ENCODE measurements around the gene PANX3. TPM values are rescaled to one million over a fixed set of nuclear protein-coding genes. Genes with fewer than 3 reads are reported as not detected.

PANX3 gene
- total RNA-seq, 1 experiment from 2014 or later, result not detected

- Mint-ChIP-seq H3K36me3 (ENCODE audit: insufficient read depth in 1 of 3, low read depth in 3 of 3) (no peaks in the 10 kb centered on the region), H3K27ac (no peak overlapping the region), H3K4me3 (no peak overlapping the region), H3K4me1 (peaks cover 9 to 10% of the 10 kb centered on the region in 2 experiments), H3K9me3 (no peaks in the 10 kb centered on the region; a peak in 1 of 5 replicates), H3K27me3 (ENCODE audit: low read depth) (peaks cover 7% of the 10 kb centered on the region)
- Histone ChIP-seq H3T11ph (ENCODE audit: low read length) (no peak overlapping the region), H3K23ac (ENCODE audit: insufficient read length, low read depth, low read length) (no peak overlapping the region), H4K8ac (replicated peaks; ENCODE audit: insufficient read length, low read depth, low read length) (no peak overlapping the region), H2BK120ac (ENCODE audit: low read depth, low read length, poor library complexity, severe bottlenecking) (no peak overlapping the region), H3K4me2 (ENCODE audit: insufficient read depth, insufficient read length, low read length) (no peak overlapping the region), H2BK12ac (ENCODE audit: insufficient read length, low read depth, low read length) (no peak overlapping the region), H4K20me1 (ENCODE audit: control insufficient read depth, insufficient read depth, insufficient read length) (no peaks in the 10 kb centered on the region), H3K9ac (ENCODE audit: extremely low read depth, insufficient read length, low read length) (no peak overlapping the region), H2BK20ac (ENCODE audit: low read depth, low read length, poor library complexity, severe bottlenecking) (no peak overlapping the region), H4K91ac (ENCODE audit: insufficient read length, low read depth, low read length) (no peak overlapping the region), H3K18ac (ENCODE audit: insufficient read length, low read depth, low read length) (no peak overlapping the region), H3K79me2 (ENCODE audit: insufficient read depth, low read length) (no peaks in the 10 kb centered on the region), H2BK15ac (ENCODE audit: low read depth, low read length) (no peak overlapping the region), H4K5ac (ENCODE audit: insufficient read length, low read depth, low read length) (no peak overlapping the region), H2BK5ac (ENCODE audit: insufficient read length, low read length) (no peak overlapping the region), H2AFZ (ENCODE audit: low read length) (no peak overlapping the region), H3K9me3 (ENCODE audit: control insufficient read depth, low read depth, low read length) (no peaks in the 10 kb centered on the region), H3K79me1 (ENCODE audit: insufficient read depth, low read depth, low read length, poor library complexity, severe bottlenecking) (no peaks in the 10 kb centered on the region), H3K23me2 (ENCODE audit: insufficient read length, low read depth, low read length, poor library complexity, severe bottlenecking) (no peaks in the 10 kb centered on the region), H2AK5ac (ENCODE audit: insufficient read length, low read length) (no peak overlapping the region), H3K56ac (ENCODE audit: insufficient read length, low read depth, low read length) (no peak overlapping the region), H3K27me3 (ENCODE audit: insufficient read depth, low read length) (no peaks in the 10 kb centered on the region), H3K4me1 (ENCODE audit: insufficient read depth, low read length) (peaks cover 4% of the 10 kb centered on the region; the same call in 1 of the 2 replicates), H3K14ac (ENCODE audit: insufficient read depth, low read length) (no peak overlapping the region), H3K27ac (ENCODE audit: insufficient read length, low read depth, low read length) (no peak overlapping the region), H3K4ac (ENCODE audit: low read depth, low read length) (no peak overlapping the region)
- no peak for DNase-seq
- WGBS (ENCODE audit: extremely low coverage, insufficient read length, low lambda C conversion rate), result no CpG with 5 or more reads among the region's 5 CpGs
- no peak for TF ChIP-seq CTCF (conservative IDR thresholded peaks at IDR 0.05)
Observed at GRCh38 chr11:124600621-124601320, 10.5 kb upstream of the PANX3 start.
